Effector memory CD8-positive, alpha-beta T cell (primary cell): Measurements from ENCODE around the gene TRAF4.

ENCODE experiments used
- ATAC-seq: fragments of 150-1000 bp; cut with Tn5 transposase; replicated peaks from 2 replicates; pipeline ENCODE4 v1.10.0; 2021; ENCODE audit warnings: mild to moderate bottlenecking, moderate library complexity
- DNase-seq, 3 experiments: peaks; one replicate each; pipeline ENCODE4 v3.0.0; 2021
- H3K27ac Mint-ChIP-seq, 2 donors: one replicate each; pipeline ENCODE4 v1.8.0; 2022; ENCODE audit warnings: mild to moderate bottlenecking in 2 of 2, mixed read lengths in 2 of 2, moderate library complexity in 2 of 2
- H3K27me3 Mint-ChIP-seq, 2 donors: one replicate each; pipeline ENCODE4 v1.8.0; 2022; ENCODE audit warnings: mixed read lengths in 2 of 2
- H3K36me3 Mint-ChIP-seq: one replicate; pipeline ENCODE4 v1.8.0; 2022; ENCODE audit warnings: mild to moderate bottlenecking, moderate library complexity, mixed read lengths; ENCODE audit not compliant: insufficient read depth
- H3K4me1 Mint-ChIP-seq, 2 donors: one replicate each; pipeline ENCODE4 v1.8.0; 2022; ENCODE audit warnings: low read depth in 2 of 2, mixed read lengths in 2 of 2
- H3K4me3 Mint-ChIP-seq, 2 donors: one replicate each; pipeline ENCODE4 v1.8.0; 2022; ENCODE audit warnings: mild to moderate bottlenecking in 2 of 2, mixed read lengths in 2 of 2, moderate library complexity in 2 of 2
- H3K9me3 Mint-ChIP-seq, 2 donors: one replicate each; pipeline ENCODE4 v1.8.0; 2022; ENCODE audit warnings: mixed read lengths in 2 of 2

Gene TRAF4

GRCh38 chr17:28706471-28707338, 37.1 kb upstream of the TRAF4 start:
- peaks cover 3 to 11% of the 10 kb centered on the region in 2 donors for H3K4me1 Mint-ChIP-seq
- DNase-seq (no peak), ATAC-seq (no peak)
- H3K9me3 Mint-ChIP-seq, result no peaks in the 10 kb centered on the region
- H3K27me3 Mint-ChIP-seq, result no peaks in the 10 kb centered on the region
- H3K4me3 Mint-ChIP-seq, result no peak overlapping the region
- peaks cover 25% of the 10 kb centered on the region for H3K36me3 Mint-ChIP-seq
- peak overlapping the region in 1 of 2 donors; percentile 71 for H3K27ac Mint-ChIP-seq

- H3K27me3 Mint-ChIP-seq, result no peaks in the 10 kb centered on the region
- no peak overlapping the region for H3K4me3 Mint-ChIP-seq
- DNase-seq (no peak), ATAC-seq (no peak)
- peak overlapping the region in 1 of 2 donors; percentile 42 for H3K27ac Mint-ChIP-seq
- H3K36me3 Mint-ChIP-seq, result peaks cover 19% of the 10 kb centered on the region
- no peaks in the 10 kb centered on the region for H3K9me3 Mint-ChIP-seq
- peaks cover 9 to 16% of the 10 kb centered on the region in 2 donors for H3K4me1 Mint-ChIP-seq
Observed at GRCh38 chr17:28707339-28707720, 36.5 kb upstream of the TRAF4 start.

GRCh38 chr17:28710861-28711722, 32.7 kb upstream of the TRAF4 start:
- peak overlapping the region; percentile 87 to 90 for H3K4me3 Mint-ChIP-seq
- H3K9me3 Mint-ChIP-seq, result no peaks in the 10 kb centered on the region
- peak overlapping the region; percentile 91 for H3K27ac Mint-ChIP-seq
- peaks cover 0 to 21% of the 10 kb centered on the region in 2 donors for H3K27me3 Mint-ChIP-seq
- DNase-seq, result peak; percentile 87 to 91 (median 89)
- peak; percentile 87 for ATAC-seq
- H3K4me1 Mint-ChIP-seq, result peaks cover 12 to 16% of the 10 kb centered on the region in 2 donors
- peaks cover 12% of the 10 kb centered on the region for H3K36me3 Mint-ChIP-seq

- peak within 1 kb of the TSS; percentile 87 to 90 for H3K4me3 Mint-ChIP-seq
- peak within 1 kb of the TSS; percentile 91 for H3K27ac Mint-ChIP-seq
- no peak for DNase-seq
- H3K36me3 Mint-ChIP-seq, result peaks cover 12% of the 10 kb centered on the region
- H3K9me3 Mint-ChIP-seq, result no peaks in the 10 kb centered on the region
- H3K4me1 Mint-ChIP-seq, result peaks cover 12 to 16% of the 10 kb centered on the region in 2 donors
- ATAC-seq, result peak; percentile 50
- peaks cover 0 to 25% of the 10 kb centered on the region in 2 donors for H3K27me3 Mint-ChIP-seq
Observed at GRCh38 chr17:28711723-28712031, 32.1 kb upstream of the TRAF4 start, which contains the start of gene PROCA1. Gene PROCA1 (minus strand): TSS chr17:28711888. CDS start chr17:28711660, 228 bp downstream.

GRCh38 chr17:28712032-28712704, 31.6 kb upstream of the TRAF4 start:
- H3K4me3 Mint-ChIP-seq, result peak overlapping the region; percentile 87 to 90
- H3K9me3 Mint-ChIP-seq, result no peaks in the 10 kb centered on the region
- peak; percentile 53 for ATAC-seq
- peak overlapping the region; percentile 91 for H3K27ac Mint-ChIP-seq
- H3K27me3 Mint-ChIP-seq, result peaks cover 0 to 25% of the 10 kb centered on the region in 2 donors
- H3K4me1 Mint-ChIP-seq, result peaks cover 12 to 15% of the 10 kb centered on the region in 2 donors
- DNase-seq, result peak; percentile 36 to 52 (median 46)
- H3K36me3 Mint-ChIP-seq, result peaks cover 12% of the 10 kb centered on the region

- H3K4me1 Mint-ChIP-seq, result peaks cover 12 to 16% of the 10 kb centered on the region in 2 donors
- H3K27me3 Mint-ChIP-seq, result peaks cover 0 to 25% of the 10 kb centered on the region in 2 donors
- H3K36me3 Mint-ChIP-seq, result peaks cover 12% of the 10 kb centered on the region
- peak overlapping the region; percentile 87 to 90 for H3K4me3 Mint-ChIP-seq
- DNase-seq (no peak), ATAC-seq (no peak)
- H3K9me3 Mint-ChIP-seq, result no peaks in the 10 kb centered on the region
- H3K27ac Mint-ChIP-seq, result peak overlapping the region in 1 of 2 donors; percentile 91
Observed at GRCh38 chr17:28712705-28713415, 31.0 kb upstream of the TRAF4 start.

GRCh38 chr17:28714281-28714680, 29.5 kb upstream of the TRAF4 start:
- Mint-ChIP-seq H3K4me1 (peaks cover 19 to 24% of the 10 kb centered on the region in 2 donors), H3K9me3 (no peaks in the 10 kb centered on the region), H3K27ac (no peak overlapping the region), H3K27me3 (peaks cover 0 to 25% of the 10 kb centered on the region in 2 donors), H3K4me3 (no peak overlapping the region), H3K36me3 (peaks cover 10% of the 10 kb centered on the region)
- DNase-seq (no peak), ATAC-seq (no peak)

- H3K27me3 Mint-ChIP-seq, result peaks cover 0 to 25% of the 10 kb centered on the region in 2 donors
- DNase-seq, result no peak
- ATAC-seq, result no peak
- no peaks in the 10 kb centered on the region for H3K9me3 Mint-ChIP-seq
- peaks cover 15% of the 10 kb centered on the region for H3K36me3 Mint-ChIP-seq
- no peak overlapping the region for H3K4me3 Mint-ChIP-seq
- no peak overlapping the region for H3K27ac Mint-ChIP-seq
- H3K4me1 Mint-ChIP-seq, result peaks cover 28 to 30% of the 10 kb centered on the region in 2 donors
Observed at GRCh38 chr17:28715217-28715616, 28.6 kb upstream of the TRAF4 start.

- peaks cover 30 to 34% of the 10 kb centered on the region in 2 donors for H3K4me1 Mint-ChIP-seq
- peaks cover 0 to 25% of the 10 kb centered on the region in 2 donors for H3K27me3 Mint-ChIP-seq
- H3K36me3 Mint-ChIP-seq, result peaks cover 28% of the 10 kb centered on the region
- no peak overlapping the region for H3K27ac Mint-ChIP-seq
- no peak overlapping the region for H3K4me3 Mint-ChIP-seq
- H3K9me3 Mint-ChIP-seq, result no peaks in the 10 kb centered on the region
- ATAC-seq (no peak), DNase-seq (no peak)
Observed at GRCh38 chr17:28716740-28717577, 26.9 kb upstream of the TRAF4 start.

- DNase-seq (no peak), ATAC-seq (no peak)
- Mint-ChIP-seq H3K9me3 (no peaks in the 10 kb centered on the region), H3K4me3 (peak within 1 kb of the TSS; percentile 20 to 52), H3K27ac (no peak within 1 kb of the TSS), H3K27me3 (peaks cover 0 to 25% of the 10 kb centered on the region in 2 donors), H3K36me3 (peaks cover 36% of the 10 kb centered on the region), H3K4me1 (peaks cover 29 to 31% of the 10 kb centered on the region in 2 donors)
Observed at GRCh38 chr17:28717578-28718332, 26.1 kb upstream of the TRAF4 start, which contains the start of gene RAB34. Gene RAB34 (minus strand): TSS chr17:28717868. CDS start chr17:28717266, 602 bp downstream.

- peaks cover 29 to 31% of the 10 kb centered on the region in 2 donors for H3K4me1 Mint-ChIP-seq
- H3K4me3 Mint-ChIP-seq, result peak overlapping the region; percentile 20 to 52
- no peak overlapping the region for H3K27ac Mint-ChIP-seq
- H3K27me3 Mint-ChIP-seq, result peaks cover 0 to 25% of the 10 kb centered on the region in 2 donors
- DNase-seq, result no peak
- peaks cover 43% of the 10 kb centered on the region for H3K36me3 Mint-ChIP-seq
- no peaks in the 10 kb centered on the region for H3K9me3 Mint-ChIP-seq
- ATAC-seq, result no peak
Observed at GRCh38 chr17:28718333-28719020, 25.3 kb upstream of the TRAF4 start.
